EH (cell line): ENCODE measurements around the gene HTT.
A peak's percentile ranks its signal among the peaks of the same experiment; 100 is the strongest.

Experiments used
- DNase-seq: peaks from one replicate; pipeline ENCODE4 v3.0.0-alpha.2; 2015; ENCODE audit warnings: low read depth

The HTT gene

GRCh38 chr4:3218824-3219760 is 144.6 kb downstream of the HTT start:
- no peak for DNase-seq

DNA sequence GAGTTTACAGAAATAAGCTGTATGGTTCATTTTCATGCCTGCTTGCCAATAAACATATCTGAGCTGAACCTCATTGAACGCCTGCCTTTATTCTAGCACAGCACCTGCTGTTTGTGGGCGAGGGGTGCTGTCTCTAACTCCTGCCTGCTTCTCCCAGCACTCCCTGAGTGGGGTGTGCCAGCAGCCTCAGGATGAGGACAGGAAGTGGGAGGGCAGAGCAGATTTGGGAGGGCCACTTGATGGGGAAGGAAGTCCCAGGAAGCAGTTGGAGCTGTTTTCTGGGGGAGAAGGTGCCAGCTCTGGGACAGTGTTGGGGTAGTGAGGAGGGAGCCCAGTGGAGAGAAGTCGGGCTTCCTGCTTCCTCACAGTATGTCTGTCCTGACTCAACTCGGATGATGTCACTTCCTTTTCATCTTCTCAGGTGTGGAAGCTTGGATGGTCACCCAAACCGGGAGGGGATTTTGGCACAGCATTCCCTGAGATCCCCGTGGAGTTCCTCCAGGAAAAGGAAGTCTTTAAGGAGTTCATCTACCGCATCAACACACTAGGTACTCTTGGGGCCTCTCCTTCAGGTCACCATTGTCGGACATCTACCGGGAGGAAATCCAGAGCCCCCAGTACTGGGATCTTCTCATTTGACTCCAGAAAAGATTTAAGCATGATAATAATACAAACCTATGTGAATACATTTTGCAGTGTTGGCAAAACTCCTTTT is 145.4 kb downstream of the HTT start:
- DNase-seq = no peak

- no peak for DNase-seq
Observed at GRCh38 chr4:3220476-3221183, 146.1 kb downstream of the HTT start.

DNA sequence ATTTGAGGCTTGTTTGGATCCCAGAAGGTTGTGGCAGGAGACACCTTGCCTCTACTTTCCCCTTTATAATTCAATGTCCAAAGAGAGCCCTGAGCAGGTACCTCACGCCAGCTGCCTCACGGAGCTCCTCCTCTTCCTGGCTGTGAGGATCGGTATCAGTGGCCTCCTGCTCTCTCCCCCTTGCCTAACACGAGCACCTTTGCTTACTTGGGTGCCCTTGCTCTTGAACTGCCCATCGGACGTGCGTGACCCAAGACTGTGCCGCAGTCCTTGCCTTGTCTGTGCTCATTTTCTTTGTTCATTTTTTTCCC is 146.7 kb downstream of the HTT start:
- DNase-seq = no peak

DNA sequence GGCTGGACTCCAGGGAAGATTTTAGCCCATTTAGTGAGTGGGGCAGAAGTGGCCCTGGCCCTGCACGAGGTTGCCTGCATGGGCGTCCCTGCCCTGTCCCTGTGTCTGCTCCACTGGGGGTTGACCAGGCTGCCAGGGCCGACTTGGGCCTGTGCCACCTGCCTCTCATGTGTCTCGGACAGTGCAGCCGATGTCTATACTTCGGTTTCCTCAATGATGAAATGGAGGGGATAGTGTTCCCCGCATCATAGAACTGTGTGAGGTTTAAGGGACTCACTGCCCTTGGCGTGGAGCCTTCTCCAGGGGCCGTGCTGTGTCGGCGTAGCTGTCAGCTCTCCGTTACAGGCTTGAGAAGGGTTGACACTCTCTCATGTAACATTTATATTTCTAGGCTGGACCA is 147.5 kb downstream of the HTT start:
- no peak for DNase-seq

GRCh38 chr4:3223346-3223745 is 148.9 kb downstream of the HTT start:
- DNase-seq = no peak

DNA sequence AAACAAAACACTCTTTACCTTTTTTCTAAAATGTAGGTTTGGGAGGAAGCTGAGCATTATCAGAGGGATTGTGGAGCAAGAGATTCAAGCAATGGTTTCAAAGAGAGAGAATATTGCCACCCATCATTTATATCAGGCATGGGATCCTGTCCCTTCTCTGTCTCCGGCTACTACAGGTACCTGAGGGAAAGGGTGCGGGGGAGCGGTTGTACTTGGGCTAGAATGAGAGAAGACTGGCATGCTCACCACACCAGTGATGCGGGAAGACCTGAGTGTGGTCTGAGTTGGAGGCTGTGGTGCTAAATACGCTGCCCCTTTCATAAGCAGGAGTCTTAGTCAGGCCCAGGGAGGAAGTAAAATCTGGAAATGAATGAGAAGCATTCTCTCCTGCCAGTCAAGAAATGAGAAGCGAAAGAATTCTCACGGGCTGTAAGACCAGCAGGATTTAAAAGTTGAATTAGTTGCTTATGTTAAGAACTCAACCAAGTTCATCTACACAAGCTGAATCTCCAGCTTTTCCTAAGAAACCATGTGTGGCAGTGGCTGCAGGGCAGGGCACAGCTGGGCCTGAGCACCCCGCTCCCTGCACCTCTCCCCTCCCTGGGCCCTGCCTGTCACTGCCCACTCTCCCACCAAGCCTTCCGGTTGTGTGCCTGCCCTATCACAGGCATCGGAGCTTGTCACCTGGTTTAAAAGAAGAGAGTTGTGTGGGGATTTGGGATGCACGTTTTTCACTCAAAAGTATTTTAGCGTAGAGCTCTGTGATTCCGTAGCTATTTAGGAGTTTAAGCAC is 149.7 kb downstream of the HTT start:
- no peak for DNase-seq

- DNase-seq = no peak
Observed at GRCh38 chr4:3225071-3225850, 150.8 kb downstream of the HTT start.

DNA sequence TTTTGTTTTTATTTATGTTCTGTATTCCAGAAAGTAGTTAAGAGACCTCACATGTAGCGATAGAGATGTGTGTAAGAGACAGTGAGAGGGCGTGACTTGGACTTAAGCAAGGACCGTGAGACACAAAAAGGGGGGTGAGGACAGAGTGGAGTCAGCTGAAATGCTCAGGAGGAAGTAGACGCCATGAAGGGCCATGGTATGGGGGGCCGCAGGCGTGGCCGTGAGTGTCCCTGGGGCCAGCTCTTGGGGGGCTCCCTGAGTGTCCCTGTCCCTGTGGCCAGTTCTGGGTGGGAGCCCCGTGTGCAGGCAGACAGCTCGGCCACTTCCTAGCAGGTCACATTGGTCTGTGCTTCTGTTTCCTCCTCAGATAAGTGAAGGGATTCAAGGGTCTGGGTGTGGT is 151.5 kb downstream of the HTT start:
- no peak for DNase-seq

DNA sequence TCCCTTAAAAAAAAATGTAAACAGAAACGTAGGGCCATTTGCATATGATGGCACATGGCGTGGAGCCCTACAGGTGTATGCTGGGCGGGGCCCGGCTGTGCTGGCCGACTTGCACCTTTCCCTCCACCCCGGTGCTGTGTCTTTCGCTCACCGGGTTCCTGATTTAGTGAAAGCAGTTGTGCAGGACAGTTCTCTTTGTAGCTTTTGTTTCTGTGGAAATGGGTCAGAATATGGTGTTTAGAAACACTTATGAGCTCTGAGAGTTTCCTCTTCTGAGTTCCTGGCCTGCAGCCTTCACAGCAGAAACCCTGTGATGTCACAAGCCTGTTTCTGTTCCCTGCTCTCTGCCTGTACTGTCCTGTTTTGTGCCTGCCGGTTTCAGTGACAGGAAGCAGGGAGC is 152.0 kb downstream of the HTT start:
- no peak for DNase-seq

DNA sequence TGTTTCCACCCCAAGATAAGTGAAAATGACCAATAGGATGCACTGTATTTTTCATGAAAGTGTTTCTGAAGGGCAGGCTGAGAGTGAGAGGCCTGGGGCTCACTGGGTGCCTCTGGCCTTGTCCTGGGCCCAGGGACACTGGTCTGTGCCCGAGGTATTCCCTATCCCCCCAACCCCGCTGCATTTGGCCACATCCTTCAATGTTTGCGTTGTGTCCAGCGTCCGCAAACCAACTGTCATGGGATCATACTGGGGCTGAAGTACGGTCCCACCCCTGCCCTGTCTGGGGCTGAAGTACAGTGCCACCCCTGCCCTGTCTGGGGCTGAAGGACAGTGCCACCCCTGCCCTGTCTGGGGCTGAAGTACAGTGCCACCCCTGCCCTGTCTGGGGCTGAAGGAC is 152.5 kb downstream of the HTT start:
- no peak for DNase-seq

DNA sequence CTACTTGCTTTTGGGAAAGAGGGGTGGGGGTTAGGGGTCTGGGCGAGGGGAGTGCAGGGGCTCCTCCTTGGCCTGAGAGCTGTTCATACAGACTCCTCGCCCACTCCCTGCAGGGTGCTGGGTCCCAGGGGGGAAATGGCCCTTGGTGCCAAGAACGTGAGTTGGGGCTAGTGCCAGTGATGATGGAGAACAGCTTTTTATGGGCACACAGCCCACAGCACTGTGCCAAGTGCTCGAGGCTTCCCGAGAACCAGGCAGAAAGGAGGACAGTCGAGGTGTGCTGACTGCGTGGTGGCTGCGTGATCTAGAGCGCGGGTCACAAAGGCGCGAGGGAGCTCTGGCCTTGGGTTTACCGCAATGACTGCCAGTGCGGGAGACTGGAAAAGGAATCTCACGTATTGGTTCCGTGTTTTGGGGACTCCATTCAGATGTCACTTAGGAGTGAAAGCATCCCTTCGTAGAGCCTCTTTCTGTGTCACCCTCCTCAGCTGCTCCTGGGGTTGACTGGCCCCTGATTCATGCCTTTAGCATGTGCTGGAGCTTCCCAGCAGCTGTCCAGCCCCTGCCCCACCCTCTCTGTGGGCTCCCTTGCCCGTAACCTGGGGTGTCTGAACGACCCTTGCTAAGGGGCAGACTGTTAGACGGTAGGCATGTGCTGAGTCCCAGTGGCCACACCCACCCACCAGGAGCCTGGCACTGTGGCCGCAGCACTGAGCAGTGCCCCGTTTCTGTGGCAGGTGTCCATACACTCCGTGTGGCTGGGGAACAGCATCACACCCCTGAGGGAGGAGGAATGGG is 153.6 kb downstream of the HTT start:
- DNase-seq = peak; percentile 37

GRCh38 chr4:3228881-3229280 is 154.4 kb downstream of the HTT start:
- DNase-seq = no peak

- no peak for DNase-seq
Observed at GRCh38 chr4:3229328-3229727, 154.8 kb downstream of the HTT start.

DNA sequence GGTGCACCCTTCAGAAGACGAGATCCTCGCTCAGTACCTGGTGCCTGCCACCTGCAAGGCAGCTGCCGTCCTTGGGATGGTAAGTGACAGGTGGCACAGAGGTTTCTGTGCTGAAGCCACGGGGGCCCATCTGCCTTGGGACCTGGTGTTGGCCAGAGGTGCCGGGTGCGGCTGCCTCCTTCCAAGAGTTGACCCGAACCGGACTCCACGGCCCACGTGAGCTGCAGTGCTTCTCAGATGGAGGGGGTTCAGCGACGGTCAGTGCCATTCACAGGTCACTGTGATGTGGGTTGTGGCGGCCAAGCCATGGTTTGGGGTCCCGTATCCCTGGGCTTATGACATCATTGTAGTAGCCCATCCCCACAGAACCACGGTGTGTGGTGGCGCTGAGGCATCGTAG is 155.5 kb downstream of the HTT start:
- DNase-seq = no peak

DNA sequence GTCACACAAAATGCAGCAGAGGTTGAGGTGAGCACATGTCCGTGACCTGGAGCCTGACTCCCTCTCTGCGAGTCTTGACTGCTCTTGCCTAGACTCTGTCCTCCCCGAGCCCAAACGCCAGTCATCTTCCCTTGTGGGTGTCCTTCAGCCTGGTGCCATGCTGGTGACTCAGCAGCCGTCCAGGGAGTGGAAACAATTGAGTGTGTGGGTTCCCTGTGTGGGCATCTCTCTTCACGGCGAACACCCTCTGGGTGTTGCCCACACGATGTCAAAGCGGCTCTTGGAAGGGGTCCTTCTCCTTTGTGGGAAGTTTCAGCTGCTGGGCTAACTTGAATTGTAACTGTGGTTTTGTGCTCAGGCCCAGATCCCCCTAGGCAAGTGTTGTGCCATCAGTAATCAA is 157.0 kb downstream of the HTT start:
- peak; percentile 18 for DNase-seq

GRCh38 chr4:3232001-3232400 is 157.5 kb downstream of the HTT start:
- DNase-seq = no peak

DNA sequence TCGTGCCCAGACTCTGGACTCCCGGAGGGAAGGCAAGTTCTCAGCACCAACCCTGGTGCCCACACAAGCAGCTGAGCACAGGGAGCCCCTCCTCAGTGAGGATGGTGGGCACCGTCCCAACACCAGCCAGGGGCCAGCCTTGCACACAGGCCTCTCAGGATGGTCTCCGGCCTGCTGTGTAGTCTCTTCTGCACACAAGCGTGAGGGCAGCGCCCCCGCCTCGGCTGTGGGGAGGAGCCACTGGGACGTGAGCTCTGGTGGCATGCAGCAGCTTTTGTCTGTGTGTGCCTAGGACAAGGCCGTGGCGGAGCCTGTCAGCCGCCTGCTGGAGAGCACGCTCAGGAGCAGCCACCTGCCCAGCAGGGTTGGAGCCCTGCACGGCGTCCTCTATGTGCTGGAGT is 158.4 kb downstream of the HTT start:
- no peak for DNase-seq

- peak; percentile 38 for DNase-seq
Observed at GRCh38 chr4:3233391-3234071, 159.1 kb downstream of the HTT start.
